Measurements from ENCODE around the gene CITED4. TPM values are rescaled to one million over a fixed set of nuclear protein-coding genes. Genes with fewer than 3 reads are reported as not detected.

Gene CITED4
- total and polyA plus RNA-seq, 7 donors, result 3.0 to 59.8 (median 23.5) TPM; not detected in 2

GRCh38 chr1:40824591-40825434 is 37.4 kb downstream of the CITED4 start:
- Histone ChIP-seq H3K27ac (peak overlapping the region in 3 of 4 donors; percentile 59 to 75 (median 65)), H3K9me3 (no peaks in the 10 kb centered on the region), H3K27me3 (no peaks in the 10 kb centered on the region), H3K4me1 (peaks cover 0 to 40% (median 22%) of the 10 kb centered on the region in 4 donors), H3K36me3 (peaks cover 0 to 35% (median 5%) of the 10 kb centered on the region in 4 donors), H3K4me3 (no peak overlapping the region)
- 74 to 80% methylated on average over 18 of the region's 18 CpGs for WGBS, 2 donors
- DNase-seq, result no peak
- intact Hi-C loops (cut with DNase I), result no loop called here
- TF ChIP-seq EP300 (IDR thresholded peaks at IDR 0.05) (no peak), POLR2A (IDR thresholded peaks at IDR 0.05) (no peak), POLR2AphosphoS5 (IDR thresholded peaks at IDR 0.05) (no peak), CTCF (IDR thresholded peaks at IDR 0.05) (no peak)

- no peak for TF ChIP-seq POLR2AphosphoS5 (IDR thresholded peaks at IDR 0.05)
- no peak for TF ChIP-seq EP300 (IDR thresholded peaks at IDR 0.05)
- TF ChIP-seq POLR2A (IDR thresholded peaks at IDR 0.05), result no peak
- TF ChIP-seq CTCF (IDR thresholded peaks at IDR 0.05), result no peak
- WGBS, 2 donors, result 93 to 94% methylated on average over 17 of the region's 17 CpGs
- Histone ChIP-seq H3K27ac (peak overlapping the region in 3 of 4 donors; percentile 59 to 75 (median 65)), H3K36me3 (peaks cover 0 to 42% (median 5%) of the 10 kb centered on the region in 4 donors), H3K4me1 (peaks cover 0 to 40% (median 22%) of the 10 kb centered on the region in 4 donors), H3K4me3 (no peak overlapping the region), H3K9me3 (no peaks in the 10 kb centered on the region), H3K27me3 (no peaks in the 10 kb centered on the region)
- intact Hi-C loops (cut with DNase I), result no loop called here
- DNase-seq, result no peak
Observed at GRCh38 chr1:40823983-40824382, 38.2 kb downstream of the CITED4 start.

DNA sequence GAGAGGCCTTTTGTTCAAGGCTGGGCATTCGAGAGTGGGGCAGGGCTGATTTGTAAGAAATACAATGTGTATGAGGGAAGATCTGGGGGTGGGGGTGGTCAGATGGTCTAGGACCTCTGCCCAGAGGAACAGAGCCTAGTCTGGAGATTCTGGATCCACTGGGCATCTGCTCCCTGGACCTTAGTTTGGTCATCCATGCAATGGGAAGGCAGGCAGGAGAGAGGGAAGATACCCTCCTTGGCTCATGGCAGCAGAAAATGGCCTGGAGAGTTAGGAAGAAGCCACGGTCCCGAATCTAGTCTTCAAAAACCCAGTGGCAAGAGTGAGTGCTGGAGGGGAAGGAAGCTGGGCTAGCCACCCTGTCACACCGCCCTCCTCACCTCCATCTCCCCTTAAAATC is 38.8 kb downstream of the CITED4 start:
- 89 to 96% methylated on average over 4 of the region's 4 CpGs for WGBS, 2 donors
- TF ChIP-seq EP300 (IDR thresholded peaks at IDR 0.05) (no peak), CTCF (IDR thresholded peaks at IDR 0.05) (no peak), POLR2AphosphoS5 (IDR thresholded peaks at IDR 0.05) (no peak), POLR2A (IDR thresholded peaks at IDR 0.05) (no peak)
- H3K27ac ChIP-seq, result peak overlapping the region in 2 of 4 donors; percentile 65 to 75
- H3K4me3 ChIP-seq, result no peak overlapping the region
- H3K27me3 ChIP-seq, result no peaks in the 10 kb centered on the region
- peaks cover 2 to 43% (median 7%) of the 10 kb centered on the region in 4 donors for H3K36me3 ChIP-seq
- H3K9me3 ChIP-seq, result no peaks in the 10 kb centered on the region
- peaks cover 0 to 45% (median 22%) of the 10 kb centered on the region in 4 donors for H3K4me1 ChIP-seq
- intact Hi-C loops (cut with DNase I), result no loop called here
- DNase-seq, result no peak

- no peak for DNase-seq
- Histone ChIP-seq H3K36me3 (peaks cover 3 to 47% (median 8%) of the 10 kb centered on the region in 4 donors), H3K27ac (peak overlapping the region in 2 of 4 donors; percentile 65 to 75), H3K4me3 (no peak overlapping the region), H3K27me3 (no peaks in the 10 kb centered on the region), H3K9me3 (no peaks in the 10 kb centered on the region), H3K4me1 (peaks cover 0 to 48% (median 22%) of the 10 kb centered on the region in 4 donors)
- WGBS, 2 donors, result 94 to 96% methylated on average over 12 of the region's 12 CpGs
- intact Hi-C loops (cut with DNase I), result no loop called here
- TF ChIP-seq EP300 (IDR thresholded peaks at IDR 0.05) (no peak), POLR2A (IDR thresholded peaks at IDR 0.05) (no peak), POLR2AphosphoS5 (IDR thresholded peaks at IDR 0.05) (no peak), CTCF (IDR thresholded peaks at IDR 0.05) (no peak)
Observed at GRCh38 chr1:40822890-40823289, 39.3 kb downstream of the CITED4 start.
